Neuronal stem cell (in vitro differentiated cells): Measurements from ENCODE around the gene CMTM7.

Source experiments
- DNase-seq: peaks from one replicate; pipeline ENCODE4 v3.0.0-alpha.2; 2013; ENCODE audit warnings: low spot score
- H2AFZ ChIP-seq: one replicate; pipeline ENCODE4 v1.6.1; 2013; ENCODE audit warnings: mild to moderate bottlenecking, low read length, inconsistent platforms
- H2AK5ac ChIP-seq: 2 replicates; pipeline ENCODE4 v1.6.1; 2013; ENCODE audit warnings: low read depth, mild to moderate bottlenecking, inconsistent platforms, low read length, moderate library complexity, mixed read lengths
- H2BK120ac ChIP-seq: 2 replicates; pipeline ENCODE4 v1.6.1; 2013; ENCODE audit warnings: low read depth, mild to moderate bottlenecking, inconsistent platforms, low read length, moderate library complexity, mixed read lengths
- H2BK12ac ChIP-seq: one replicate; pipeline ENCODE4 v1.6.1; 2013; ENCODE audit warnings: low read length, inconsistent platforms
- H2BK15ac ChIP-seq: 2 replicates; pipeline ENCODE4 v1.6.1; 2013; ENCODE audit warnings: mild to moderate bottlenecking, low read length, inconsistent platforms, mixed read lengths
- H2BK5ac ChIP-seq: one replicate; pipeline ENCODE4 v1.6.1; 2013; ENCODE audit warnings: inconsistent platforms, mild to moderate bottlenecking, low read length, moderate library complexity
- H3K14ac ChIP-seq: one replicate; pipeline ENCODE4 v1.6.1; 2013; ENCODE audit warnings: low read length, inconsistent platforms
- H3K18ac ChIP-seq: 2 replicates; pipeline ENCODE4 v1.6.1; 2013; ENCODE audit warnings: low read length, inconsistent platforms
- H3K23ac ChIP-seq: 2 replicates; pipeline ENCODE4 v1.6.1; 2013; ENCODE audit warnings: low read depth, mild to moderate bottlenecking, mixed read lengths, low read length, inconsistent platforms; ENCODE audit not compliant: poor library complexity
- H3K27ac ChIP-seq: replicated peaks from 3 replicates; pipeline ENCODE4 v1.5.1; 2013; ENCODE audit warnings: low read length, inconsistent platforms
- H3K27me3 ChIP-seq, 3 experiments: 2 replicates each; pipeline ENCODE4 v1.6.1; 2013; ENCODE audit warnings: low read length in 3 of 3, mild to moderate bottlenecking in 2 of 3, inconsistent platforms in 1 of 3, low read depth in 1 of 3, mixed read lengths in 1 of 3, moderate library complexity in 1 of 3; ENCODE audit not compliant: control insufficient read depth in 3 of 3, insufficient read depth in 3 of 3
- H3K36me3 ChIP-seq, 2 donors: replicated peaks in 1 of 2; 2 replicates each; pipeline ENCODE4 v1.6.1; 2013; ENCODE audit warnings: low read length in 2 of 2; ENCODE audit not compliant: control insufficient read depth in 2 of 2, insufficient read depth in 2 of 2
- H3K4ac ChIP-seq: 2 replicates; pipeline ENCODE4 v1.6.1; 2013; ENCODE audit warnings: inconsistent platforms, mild to moderate bottlenecking, low read length, moderate library complexity
- H3K4me1 ChIP-seq, 2 donors: 1 replicate in 1 of 2; 2 replicates in 1 of 2; pipeline ENCODE4 v1.6.1; 2013; ENCODE audit warnings: low read length in 2 of 2, low read depth in 1 of 2; ENCODE audit not compliant: control insufficient read depth in 2 of 2, insufficient read depth in 1 of 2
- H3K4me2 ChIP-seq: one replicate; pipeline ENCODE4 v1.6.1; 2013; ENCODE audit warnings: mild to moderate bottlenecking, low read length, inconsistent platforms; ENCODE audit not compliant: insufficient read depth, poor library complexity, severe bottlenecking
- H3K4me3 ChIP-seq, 2 donors: 2 replicates each; pipeline ENCODE4 v1.5.1; 2013; ENCODE audit warnings: low read length in 2 of 2, mild to moderate bottlenecking in 2 of 2, inconsistent platforms in 1 of 2, moderate library complexity in 1 of 2
- H3K79me1 ChIP-seq: one replicate; pipeline ENCODE4 v1.6.1; 2013; ENCODE audit warnings: low read depth, mild to moderate bottlenecking, inconsistent platforms, low read length, moderate library complexity
- H3K9ac ChIP-seq: one replicate; pipeline ENCODE4 v1.6.1; 2013; ENCODE audit warnings: mild to moderate bottlenecking, low read depth, low read length, inconsistent platforms; ENCODE audit not compliant: poor library complexity
- H3K9me3 ChIP-seq, 2 donors: replicated peaks in 1 of 2; 2 replicates each; pipeline versions ENCODE3 to v1.6.1; 2013; ENCODE audit warnings: low read length in 2 of 2, mild to moderate bottlenecking in 2 of 2, inconsistent platforms in 1 of 2, low read depth in 1 of 2, mixed read lengths in 1 of 2, moderate library complexity in 1 of 2; ENCODE audit not compliant: control insufficient read depth in 2 of 2, insufficient read depth in 1 of 2
- H4K8ac ChIP-seq: one replicate; pipeline ENCODE4 v1.6.1; 2013; ENCODE audit warnings: low read depth, mild to moderate bottlenecking, inconsistent platforms, low read length, moderate library complexity
- H4K91ac ChIP-seq: one replicate; pipeline ENCODE4 v1.6.1; 2013; ENCODE audit warnings: low read length, low read depth, mild to moderate bottlenecking, inconsistent platforms; ENCODE audit not compliant: poor library complexity
- WGBS, 2 donors: extraction: QIAGEN DNeasy Blood & Tissue Kit; methylation state at CpG; one replicate each; pipeline ENCODE4 v1.1.7; 2013; ENCODE audit warnings: missing lambda C conversion rate in 2 of 2, mixed read lengths in 1 of 2; ENCODE audit not compliant: insufficient read length in 2 of 2, insufficient replicate concordance in 1 of 2; ENCODE audit errors: extremely low coverage in 2 of 2; 5-methylcytosine and 5-hydroxymethylcytosine counted together

CMTM7 gene

DNA sequence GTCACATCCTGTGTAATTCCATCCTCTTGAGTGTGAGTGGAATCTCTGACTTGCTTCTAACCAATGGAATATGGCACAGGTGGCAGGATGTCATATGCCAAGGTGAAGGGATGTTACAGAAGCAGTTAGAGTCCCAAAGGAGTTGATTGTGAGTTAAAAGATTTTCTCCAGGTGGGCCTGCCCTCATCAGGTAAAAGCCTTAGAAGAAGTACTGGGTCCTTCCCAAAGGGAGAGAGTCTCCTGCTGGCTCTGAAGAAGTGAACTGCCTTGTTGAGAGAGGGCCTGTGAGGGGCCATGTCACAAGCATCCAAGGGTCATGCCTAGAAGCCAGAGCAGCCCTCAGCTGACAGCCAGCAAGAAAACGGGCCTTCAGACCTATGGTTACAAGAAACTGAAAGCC is 13.1 kb downstream of the CMTM7 start:
- no peak overlapping the region for H2AK5ac ChIP-seq
- no peak overlapping the region for H2BK120ac ChIP-seq
- H3K9me3 ChIP-seq = peaks cover 0 to 3% of the 10 kb centered on the region in 2 donors
- H3K9ac ChIP-seq = no peak overlapping the region
- no peak overlapping the region for H4K8ac ChIP-seq
- no peak for DNase-seq
- H3K4ac ChIP-seq = no peak overlapping the region
- H3K14ac ChIP-seq = no peak overlapping the region
- no peak overlapping the region for H3K18ac ChIP-seq
- H3K27me3 ChIP-seq = peaks cover 0 to 2% (median 0%) of the 10 kb centered on the region in 3 experiments
- peaks cover 6 to 9% of the 10 kb centered on the region in 2 donors for H3K4me1 ChIP-seq
- H3K23ac ChIP-seq = no peak overlapping the region
- H2AFZ ChIP-seq = no peak overlapping the region
- H3K27ac ChIP-seq = no peak overlapping the region
- no CpG with 5 or more reads among the region's 1 CpG for WGBS, 2 donors
- H4K91ac ChIP-seq = no peak overlapping the region
- H3K4me3 ChIP-seq = no peak overlapping the region
- H2BK5ac ChIP-seq = no peak overlapping the region
- H3K79me1 ChIP-seq = no peaks in the 10 kb centered on the region
- no peak overlapping the region for H3K4me2 ChIP-seq
- peaks cover 0 to 27% of the 10 kb centered on the region in 2 donors for H3K36me3 ChIP-seq
- H2BK12ac ChIP-seq = no peak overlapping the region
- no peak overlapping the region for H2BK15ac ChIP-seq

DNA sequence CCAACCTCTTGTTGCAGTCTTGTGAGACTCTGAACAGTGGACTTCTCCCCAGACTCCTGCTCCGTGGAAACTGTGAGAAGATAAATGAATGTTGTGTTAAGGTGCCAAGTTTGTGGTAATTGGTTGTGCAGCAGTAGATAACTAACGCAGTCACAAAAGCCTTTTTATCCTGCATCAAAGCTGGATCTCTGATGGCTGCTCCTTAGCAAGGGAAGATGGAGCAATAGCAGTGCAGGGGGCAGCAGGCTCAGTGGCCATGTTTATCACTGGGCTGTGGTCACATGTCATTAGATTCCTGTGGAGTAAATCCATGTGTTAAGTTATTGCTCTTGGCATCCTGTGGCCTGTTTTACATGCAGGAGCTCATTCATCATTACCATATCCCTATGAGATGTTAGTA is 13.5 kb downstream of the CMTM7 start:
- Histone ChIP-seq H3K4me2 (no peak overlapping the region), H2BK120ac (no peak overlapping the region), H3K27ac (no peak overlapping the region), H3K23ac (no peak overlapping the region), H2BK15ac (no peak overlapping the region), H2BK5ac (no peak overlapping the region), H3K9me3 (peaks cover 0 to 3% of the 10 kb centered on the region in 2 donors), H3K79me1 (no peaks in the 10 kb centered on the region), H3K4ac (no peak overlapping the region), H4K8ac (no peak overlapping the region), H3K4me3 (no peak overlapping the region), H2BK12ac (no peak overlapping the region), H3K27me3 (peaks cover 0 to 2% (median 0%) of the 10 kb centered on the region in 3 experiments), H2AFZ (no peak overlapping the region), H4K91ac (no peak overlapping the region), H3K14ac (no peak overlapping the region), H3K18ac (no peak overlapping the region), H3K9ac (no peak overlapping the region), H3K4me1 (peaks cover 10 to 12% of the 10 kb centered on the region in 2 donors), H3K36me3 (peaks cover 0 to 27% of the 10 kb centered on the region in 2 donors), H2AK5ac (no peak overlapping the region)
- no CpG with 5 or more reads among the region's 2 CpGs for WGBS, 2 donors
- no peak for DNase-seq

DNA sequence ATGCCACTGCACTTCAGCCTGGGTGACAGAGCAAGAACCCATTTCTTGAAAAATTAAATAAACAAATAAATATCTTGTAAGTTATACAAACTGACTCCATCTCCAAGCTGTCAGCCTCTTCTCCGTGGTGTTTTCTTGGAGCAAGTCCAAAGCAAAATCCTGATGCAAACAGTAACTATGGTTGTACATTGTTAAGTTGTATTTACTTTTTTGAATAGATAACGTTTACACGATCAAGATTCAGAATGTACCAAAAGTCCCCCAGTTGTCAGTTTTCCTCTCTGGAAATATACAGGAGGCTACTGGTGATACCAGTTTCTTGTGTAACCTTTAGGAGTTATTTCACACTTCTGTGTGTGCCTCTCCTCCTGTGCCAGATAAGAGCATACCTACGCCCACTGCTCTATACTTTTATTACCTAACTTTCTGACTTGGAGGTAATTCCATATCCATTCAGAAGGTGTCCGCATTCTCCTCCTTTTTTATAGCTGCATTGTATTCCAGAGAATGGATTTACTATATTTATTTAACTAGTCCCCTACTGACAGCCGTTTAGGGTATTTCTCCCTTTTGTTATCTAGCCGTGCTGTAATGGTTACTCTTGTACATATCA is 14.2 kb downstream of the CMTM7 start:
- peaks cover 0 to 27% of the 10 kb centered on the region in 2 donors for H3K36me3 ChIP-seq
- no peak overlapping the region for H4K8ac ChIP-seq
- H3K4ac ChIP-seq = no peak overlapping the region
- no peak overlapping the region for H3K14ac ChIP-seq
- no peak overlapping the region for H3K23ac ChIP-seq
- no peak overlapping the region for H2BK15ac ChIP-seq
- no peak overlapping the region for H3K9ac ChIP-seq
- no peak for DNase-seq
- no peak overlapping the region for H4K91ac ChIP-seq
- peaks cover 0 to 3% of the 10 kb centered on the region in 2 donors for H3K9me3 ChIP-seq
- peaks cover 16 to 17% of the 10 kb centered on the region in 2 donors for H3K4me1 ChIP-seq
- WGBS, 2 donors = no CpG with 5 or more reads among the region's 7 CpGs
- no peaks in the 10 kb centered on the region for H3K79me1 ChIP-seq
- H3K4me2 ChIP-seq = no peak overlapping the region
- H3K27me3 ChIP-seq = no peaks in the 10 kb centered on the region
- no peak overlapping the region for H2AK5ac ChIP-seq
- no peak overlapping the region for H2BK5ac ChIP-seq
- no peak overlapping the region for H2BK12ac ChIP-seq
- H2BK120ac ChIP-seq = no peak overlapping the region
- no peak overlapping the region for H2AFZ ChIP-seq
- no peak overlapping the region for H3K4me3 ChIP-seq
- no peak overlapping the region for H3K18ac ChIP-seq
- H3K27ac ChIP-seq = no peak overlapping the region

DNA sequence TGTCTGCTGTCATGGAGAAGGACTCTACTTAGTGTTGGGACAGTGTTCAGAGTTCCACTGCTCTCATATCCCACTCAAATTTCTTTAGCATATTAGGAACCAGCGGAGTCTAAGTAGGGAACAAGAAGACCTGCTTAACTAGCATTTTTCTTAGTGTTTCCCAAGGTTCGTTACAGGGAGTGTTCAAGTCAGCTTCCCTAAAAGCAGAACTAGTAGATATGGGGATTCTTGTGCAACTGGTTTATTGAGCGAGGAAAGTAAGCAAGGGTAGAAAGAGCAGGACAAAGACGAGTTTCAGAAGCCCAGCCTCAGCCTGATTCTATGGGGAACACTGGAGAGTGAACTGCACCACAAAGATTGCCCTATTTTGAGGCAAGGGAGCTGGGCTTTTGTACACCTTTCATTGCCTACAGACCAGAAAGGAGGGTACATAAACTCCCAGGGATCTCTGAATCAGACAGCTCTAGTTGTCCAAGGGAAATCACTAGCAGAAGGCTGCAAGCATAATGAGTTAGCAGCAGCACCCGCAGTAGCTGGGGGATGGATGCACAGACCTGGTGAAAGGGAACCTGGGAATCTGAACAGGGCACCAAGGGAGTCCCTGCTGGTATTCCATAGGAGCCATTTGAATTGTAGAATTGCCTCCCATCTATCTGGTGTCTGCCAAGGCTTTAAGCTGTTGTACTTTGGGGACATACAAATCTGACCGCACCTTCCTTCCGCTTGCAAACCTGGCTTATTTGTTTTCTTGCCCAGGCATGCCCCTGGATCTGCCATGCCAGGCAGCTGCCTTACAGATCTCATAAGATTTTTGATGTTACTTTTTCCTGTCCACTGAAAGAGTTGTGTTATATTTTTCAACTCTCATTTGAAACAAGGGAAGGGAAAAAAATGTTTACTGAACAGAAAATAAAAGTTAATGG is 15.1 kb downstream of the CMTM7 start:
- no peak overlapping the region for H2BK5ac ChIP-seq
- H2BK15ac ChIP-seq = no peak overlapping the region
- H3K4ac ChIP-seq = no peak overlapping the region
- H3K79me1 ChIP-seq = no peaks in the 10 kb centered on the region
- peaks cover 0 to 3% of the 10 kb centered on the region in 2 donors for H3K9me3 ChIP-seq
- no peak overlapping the region for H4K8ac ChIP-seq
- H2BK120ac ChIP-seq = no peak overlapping the region
- H2AFZ ChIP-seq = no peak overlapping the region
- H3K23ac ChIP-seq = no peak overlapping the region
- peaks cover 0 to 30% of the 10 kb centered on the region in 2 donors for H3K36me3 ChIP-seq
- no peaks in the 10 kb centered on the region for H3K27me3 ChIP-seq
- no peak overlapping the region for H3K27ac ChIP-seq
- peaks cover 12 to 17% of the 10 kb centered on the region in 2 donors for H3K4me1 ChIP-seq
- WGBS, 2 donors = no CpG with 5 or more reads among the region's 7 CpGs
- H2BK12ac ChIP-seq = no peak overlapping the region
- H3K14ac ChIP-seq = no peak overlapping the region
- no peak overlapping the region for H3K9ac ChIP-seq
- H3K4me2 ChIP-seq = no peak overlapping the region
- no peak for DNase-seq
- no peak overlapping the region for H2AK5ac ChIP-seq
- no peak overlapping the region for H4K91ac ChIP-seq
- H3K18ac ChIP-seq = no peak overlapping the region
- H3K4me3 ChIP-seq = no peak overlapping the region
